Measurements from ENCODE around the gene RSPO1.

DNA sequence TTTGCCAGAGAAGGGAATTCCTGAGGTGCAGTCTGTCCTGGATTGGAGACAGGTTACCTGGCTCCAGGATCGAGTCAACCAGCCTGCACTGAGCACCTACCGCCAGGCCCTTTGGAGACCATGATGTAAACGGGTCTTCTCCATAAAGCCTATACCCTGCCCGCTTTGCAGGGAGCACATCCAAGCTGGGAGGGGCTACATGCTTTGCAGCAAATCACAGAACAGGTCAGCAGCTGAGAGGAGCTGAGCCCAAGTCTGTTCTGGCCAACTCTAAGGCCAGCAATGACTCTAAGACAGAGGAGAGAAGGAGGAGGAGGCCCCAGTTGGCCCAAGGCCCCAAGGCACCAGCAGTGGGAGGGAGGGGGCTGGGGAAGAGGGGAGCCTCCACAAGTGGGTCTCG lies 15.5 kb upstream of the RSPO1 start:
- no peak for TF ChIP-seq POLR2AphosphoS5 (IDR thresholded peaks at IDR 0.05; ENCODE audit: low read depth, low read length)
- TF ChIP-seq, protein P1, sequence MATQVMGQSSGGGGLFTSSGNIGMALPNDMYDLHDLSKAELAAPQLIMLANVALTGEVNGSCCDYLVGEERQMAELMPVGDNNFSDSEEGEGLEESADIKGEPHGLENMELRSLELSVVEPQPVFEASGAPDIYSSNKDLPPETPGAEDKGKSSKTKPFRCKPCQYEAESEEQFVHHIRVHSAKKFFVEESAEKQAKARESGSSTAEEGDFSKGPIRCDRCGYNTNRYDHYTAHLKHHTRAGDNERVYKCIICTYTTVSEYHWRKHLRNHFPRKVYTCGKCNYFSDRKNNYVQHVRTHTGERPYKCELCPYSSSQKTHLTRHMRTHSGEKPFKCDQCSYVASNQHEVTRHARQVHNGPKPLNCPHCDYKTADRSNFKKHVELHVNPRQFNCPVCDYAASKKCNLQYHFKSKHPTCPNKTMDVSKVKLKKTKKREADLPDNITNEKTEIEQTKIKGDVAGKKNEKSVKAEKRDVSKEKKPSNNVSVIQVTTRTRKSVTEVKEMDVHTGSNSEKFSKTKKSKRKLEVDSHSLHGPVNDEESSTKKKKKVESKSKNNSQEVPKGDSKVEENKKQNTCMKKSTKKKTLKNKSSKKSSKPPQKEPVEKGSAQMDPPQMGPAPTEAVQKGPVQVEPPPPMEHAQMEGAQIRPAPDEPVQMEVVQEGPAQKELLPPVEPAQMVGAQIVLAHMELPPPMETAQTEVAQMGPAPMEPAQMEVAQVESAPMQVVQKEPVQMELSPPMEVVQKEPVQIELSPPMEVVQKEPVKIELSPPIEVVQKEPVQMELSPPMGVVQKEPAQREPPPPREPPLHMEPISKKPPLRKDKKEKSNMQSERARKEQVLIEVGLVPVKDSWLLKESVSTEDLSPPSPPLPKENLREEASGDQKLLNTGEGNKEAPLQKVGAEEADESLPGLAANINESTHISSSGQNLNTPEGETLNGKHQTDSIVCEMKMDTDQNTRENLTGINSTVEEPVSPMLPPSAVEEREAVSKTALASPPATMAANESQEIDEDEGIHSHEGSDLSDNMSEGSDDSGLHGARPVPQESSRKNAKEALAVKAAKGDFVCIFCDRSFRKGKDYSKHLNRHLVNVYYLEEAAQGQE (IDR thresholded peaks at IDR 0.05; ENCODE audit: insufficient read depth in 1 of 2, low read depth in 2 of 2, low read length in 2 of 2): no peak
